GM18868 (cell line): ENCODE data around the gene ZNF547.
A peak's percentile ranks its signal among the peaks of the same experiment; 100 is the strongest.

Experiments
- ATAC-seq: cut with Tn5 transposase; IDR thresholded peaks from one replicate; pipeline ENCODE4 v1.9.1; 2021; ENCODE audit warnings: mild to moderate bottlenecking, moderate library complexity; ENCODE audit not compliant: unreplicated experiment

ZNF547 gene

GRCh38 chr19:57362997-57363687 lies at the start of gene ZNF547, which contains the start of gene TRAPPC2B:
Gene ZNF547 (plus strand): TSS chr19:57363551. CDS start chr19:57368556, 5,005 bp downstream.
Gene TRAPPC2B (plus strand): TSS chr19:57363551. CDS start chr19:57364834, 1,283 bp downstream.
- ATAC-seq: peak; percentile 97

GRCh38 chr19:57314146-57314545 lies 49.2 kb upstream of the ZNF547 start:
- no peak for ATAC-seq

- ATAC-seq: no peak
Observed at GRCh38 chr19:57317503-57317902, 45.8 kb upstream of the ZNF547 start.

- ATAC-seq: no peak
Observed at GRCh38 chr19:57319869-57320179, 43.5 kb upstream of the ZNF547 start.

DNA sequence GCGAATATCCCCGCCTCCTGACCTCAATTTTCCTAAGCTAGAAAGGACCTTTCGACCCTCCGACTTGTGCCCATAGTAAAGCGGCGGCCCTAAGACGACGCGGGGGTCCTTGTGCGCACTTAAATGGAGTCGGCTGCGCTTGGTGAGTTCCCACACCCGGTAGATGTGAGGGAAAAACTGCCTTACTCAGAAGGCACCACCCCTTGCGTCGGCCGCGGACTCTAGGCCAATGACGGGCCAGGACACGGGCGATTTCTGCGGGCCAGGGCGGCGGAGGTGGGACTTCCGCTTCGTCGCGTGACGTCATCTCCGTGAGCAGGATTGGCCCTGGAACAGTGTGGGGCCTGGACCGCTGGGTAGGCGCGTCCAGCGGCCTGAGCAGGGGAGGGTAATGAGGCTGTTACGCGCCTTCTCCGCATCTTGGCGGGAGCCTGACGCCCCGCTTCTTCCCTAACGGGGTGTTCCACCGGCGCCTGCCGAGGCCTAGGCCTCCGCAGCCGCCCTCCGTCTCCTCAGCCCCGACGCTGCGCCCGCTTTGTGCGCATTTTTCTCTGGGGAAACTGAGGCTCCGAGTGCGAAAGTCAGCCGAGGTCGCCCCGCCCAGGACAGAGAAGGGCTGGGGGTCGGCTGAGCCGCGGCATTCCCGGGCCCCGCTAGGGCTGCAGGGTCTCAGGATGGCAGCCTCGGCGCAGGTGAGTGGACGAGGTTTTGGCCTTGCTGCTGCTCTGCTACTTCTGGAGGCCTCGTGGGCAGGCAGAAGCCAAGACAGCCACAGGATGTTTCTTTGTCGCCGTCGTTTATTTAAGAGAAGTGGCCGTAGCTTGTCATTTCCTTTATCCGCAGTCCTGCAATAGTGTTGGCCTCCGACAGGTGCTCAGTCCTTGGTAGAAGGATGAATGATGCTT lies 42.9 kb upstream of the ZNF547 start, which contains the start of gene ZNF543:
Gene ZNF543, plus strand, starts transcription at position 293 of the 905 bp plus-strand sequence. Its CDS starts 382 bp downstream, at position 675.
- ATAC-seq: peak; percentile 98

DNA sequence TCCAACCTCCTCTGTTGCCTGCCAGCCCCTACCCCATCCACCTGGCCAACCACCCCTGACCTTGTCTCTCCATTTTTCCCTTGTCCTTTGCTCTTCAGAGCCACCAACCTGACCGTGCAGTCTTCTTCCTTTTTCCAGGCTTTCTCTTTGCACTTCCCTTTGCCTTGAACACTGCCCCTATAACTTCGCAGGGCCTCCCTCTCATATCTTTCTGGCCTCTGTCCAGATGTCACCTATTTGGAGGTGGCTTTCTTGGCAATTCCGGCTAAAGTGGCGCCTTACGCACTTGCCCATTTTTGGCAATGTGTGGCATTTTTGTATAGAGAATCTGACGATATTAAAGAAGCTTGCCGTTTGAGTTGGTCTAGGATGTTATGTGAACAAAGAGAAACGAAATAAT lies 42.2 kb upstream of the ZNF547 start:
- ATAC-seq: no peak

DNA sequence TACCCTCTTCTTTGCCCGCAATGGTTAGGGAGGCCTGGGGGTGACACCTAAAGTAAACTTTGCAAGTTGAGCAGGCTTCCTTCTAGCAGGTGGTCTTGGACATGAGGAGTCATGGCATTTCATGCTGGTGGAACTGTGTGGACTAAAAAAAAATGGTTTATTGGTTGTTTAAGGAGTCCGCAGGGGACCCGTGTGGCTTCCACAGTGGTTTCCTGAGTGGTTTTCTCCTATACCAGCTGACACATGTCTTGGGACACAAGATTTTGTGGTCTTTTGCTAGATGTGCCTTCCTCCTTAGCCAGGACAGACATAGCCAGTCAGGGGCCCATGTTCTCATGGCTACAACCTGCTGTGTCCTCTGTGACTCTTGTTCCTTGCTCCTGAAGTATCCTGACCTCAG lies 41.6 kb upstream of the ZNF547 start:
- ATAC-seq: no peak

DNA sequence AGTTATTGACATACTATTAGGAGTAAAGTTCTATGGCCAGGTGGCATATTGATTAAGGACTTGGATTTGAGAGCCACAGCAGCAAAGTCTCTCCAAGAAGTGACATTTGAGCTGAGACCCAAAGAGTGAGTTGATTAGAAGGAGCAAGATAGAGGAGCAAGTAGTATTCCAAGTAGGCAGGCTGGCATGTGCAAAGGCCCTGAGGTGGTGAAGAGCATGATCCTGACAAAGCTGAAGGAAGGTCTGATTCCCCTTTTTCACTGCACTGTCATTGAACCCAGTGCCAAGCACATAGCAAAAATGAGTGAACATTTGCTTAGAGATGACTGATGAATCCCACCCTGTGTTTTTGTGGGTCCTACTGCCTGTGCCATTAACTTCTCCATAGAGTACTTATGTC lies 38.4 kb upstream of the ZNF547 start:
- no peak for ATAC-seq

DNA sequence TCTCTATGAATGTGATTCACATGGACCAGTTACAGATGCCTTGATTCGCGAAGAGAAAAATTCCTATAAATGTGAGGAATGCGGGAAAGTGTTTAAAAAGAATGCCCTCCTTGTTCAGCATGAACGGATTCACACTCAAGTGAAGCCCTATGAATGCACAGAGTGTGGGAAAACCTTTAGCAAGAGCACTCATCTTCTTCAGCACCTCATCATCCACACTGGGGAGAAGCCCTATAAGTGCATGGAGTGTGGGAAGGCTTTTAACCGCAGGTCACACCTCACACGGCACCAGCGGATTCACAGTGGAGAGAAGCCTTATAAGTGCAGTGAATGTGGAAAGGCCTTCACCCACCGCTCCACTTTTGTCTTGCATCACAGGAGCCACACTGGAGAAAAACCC lies 35.4 kb upstream of the ZNF547 start:
- ATAC-seq: no peak

GRCh38 chr19:57334191-57334590 lies 29.2 kb upstream of the ZNF547 start:
- ATAC-seq: no peak

GRCh38 chr19:57338877-57339276 lies 24.5 kb upstream of the ZNF547 start:
- ATAC-seq: no peak

- ATAC-seq: no peak
Observed at GRCh38 chr19:57342582-57342981, 20.8 kb upstream of the ZNF547 start.

- no peak for ATAC-seq
Observed at GRCh38 chr19:57348136-57348535, 15.2 kb upstream of the ZNF547 start.

DNA sequence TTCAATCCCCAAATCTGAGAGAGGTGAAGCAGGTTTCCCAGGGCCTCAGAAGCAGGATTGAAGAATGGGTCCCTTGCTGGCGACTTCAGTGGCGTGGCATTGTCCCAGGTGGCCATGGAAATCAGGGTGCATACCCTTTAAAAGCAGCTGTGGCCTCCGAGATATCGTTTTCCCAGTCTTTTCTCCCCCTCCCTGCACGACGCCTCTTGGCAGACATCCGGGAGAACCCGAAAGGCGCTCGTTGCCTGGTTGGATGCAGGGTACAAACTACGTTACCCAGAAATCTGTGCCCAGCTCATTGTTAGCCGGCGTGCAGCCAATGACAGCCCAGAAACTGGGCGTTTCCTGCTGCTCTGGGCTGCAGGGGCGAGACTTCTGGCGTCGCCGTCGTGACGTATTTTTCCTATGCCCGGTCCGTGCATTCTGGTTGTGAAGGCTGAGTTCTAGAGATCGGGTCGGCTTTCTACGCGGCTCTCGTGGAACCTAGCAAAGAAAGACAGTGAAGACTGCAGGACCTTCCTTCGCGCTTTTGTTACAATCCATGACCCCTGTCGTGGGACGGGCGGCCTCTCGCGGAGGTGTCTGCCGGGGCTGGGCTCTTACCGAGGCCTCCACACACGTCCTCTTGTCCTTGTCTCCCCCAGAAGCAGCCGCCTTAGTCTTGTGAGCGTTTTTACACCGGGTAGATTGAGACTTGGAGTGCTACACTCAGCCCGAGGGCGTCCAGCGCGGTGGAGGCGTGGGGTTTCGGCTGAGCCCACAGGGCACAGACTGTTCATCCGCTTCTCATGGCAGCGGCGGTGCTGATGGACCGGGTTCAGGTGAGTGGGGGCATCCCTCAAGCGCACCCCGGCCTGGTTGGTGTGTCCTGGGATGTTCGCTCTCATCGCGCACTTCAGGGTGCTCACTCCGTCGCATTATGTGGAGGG lies 12.2 kb upstream of the ZNF547 start, which contains the start of gene ZNF304:
Gene ZNF304, plus strand, starts transcription at position 395 of the 929 bp plus-strand sequence. Its CDS starts 394 bp downstream, at position 789.
- ATAC-seq: peak; percentile 98

DNA sequence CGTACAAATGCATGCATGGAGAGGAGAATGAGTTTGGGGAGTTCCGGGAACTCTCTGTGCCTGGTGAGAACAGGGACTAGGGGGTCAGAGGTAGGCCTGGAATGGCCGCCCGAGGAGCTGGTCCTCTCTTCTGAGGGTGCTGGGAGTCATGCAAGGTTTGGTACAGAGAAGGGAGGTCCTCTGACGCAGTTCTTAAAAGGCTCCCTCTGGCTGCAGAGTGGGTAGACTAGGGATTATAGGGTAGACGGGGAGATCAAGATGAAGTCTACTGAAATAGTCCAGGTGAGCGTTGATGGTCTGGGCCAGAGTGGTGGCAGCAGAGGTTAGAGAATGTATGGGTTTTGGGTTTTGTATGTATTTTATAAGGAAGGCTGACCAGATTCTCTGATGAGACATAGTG lies 11.5 kb upstream of the ZNF547 start:
- ATAC-seq: no peak

DNA sequence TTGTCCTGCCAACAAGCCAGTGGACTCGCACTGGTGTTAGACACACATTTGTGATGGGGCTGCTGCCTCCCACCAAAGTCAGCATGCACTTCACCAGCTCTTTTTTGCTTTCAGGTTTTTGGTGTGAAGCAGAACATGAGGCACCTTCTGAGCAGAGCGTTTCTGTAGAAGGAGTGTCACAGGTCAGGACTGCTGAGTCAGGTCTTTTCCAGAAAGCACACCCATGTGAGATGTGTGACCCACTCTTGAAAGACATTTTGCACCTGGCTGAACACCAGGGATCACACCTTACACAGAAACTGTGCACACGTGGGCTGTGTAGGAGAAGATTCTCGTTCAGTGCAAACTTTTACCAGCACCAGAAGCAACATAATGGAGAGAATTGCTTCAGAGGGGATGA lies 7.4 kb upstream of the ZNF547 start:
- no peak for ATAC-seq

- ATAC-seq: no peak
Observed at GRCh38 chr19:57357406-57357805, 5.9 kb upstream of the ZNF547 start.

DNA sequence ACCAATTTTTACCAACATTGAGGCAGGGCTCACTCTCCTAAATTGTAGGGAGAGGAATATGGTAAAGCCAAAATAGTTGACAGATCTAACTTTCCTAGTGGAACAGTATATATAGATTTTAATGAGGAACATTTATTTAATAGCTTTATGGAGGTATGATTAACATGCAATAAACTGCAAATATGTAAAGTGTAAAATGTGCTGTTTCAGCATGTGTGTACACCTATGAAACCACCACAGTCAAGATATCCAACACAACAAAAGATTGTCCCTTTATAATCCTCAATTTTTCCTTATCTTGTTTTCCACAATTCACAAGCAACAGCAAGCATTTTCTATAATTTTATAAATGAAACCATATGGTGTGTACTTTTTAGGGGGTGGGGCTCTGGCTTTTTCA lies 4.1 kb upstream of the ZNF547 start:
- no peak for ATAC-seq

DNA sequence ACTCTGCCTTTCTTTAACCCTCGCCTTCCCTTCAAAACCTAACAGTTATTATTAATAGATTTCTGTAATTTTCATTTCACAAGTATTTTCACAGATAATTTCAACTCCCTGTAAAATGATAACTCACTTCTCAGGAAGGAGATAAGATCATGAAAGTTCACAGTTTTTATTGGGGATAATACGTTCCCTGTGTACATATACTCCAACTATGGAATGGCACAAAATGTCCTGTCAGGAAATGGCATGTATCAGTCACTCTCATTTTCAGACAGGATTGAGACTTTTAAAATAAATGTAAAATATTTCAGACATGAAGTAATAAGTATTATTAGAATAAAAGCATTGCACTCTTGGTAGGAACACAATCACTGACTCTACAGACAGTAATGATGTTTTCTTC lies 932 bp upstream of the ZNF547 start:
- ATAC-seq: no peak

DNA sequence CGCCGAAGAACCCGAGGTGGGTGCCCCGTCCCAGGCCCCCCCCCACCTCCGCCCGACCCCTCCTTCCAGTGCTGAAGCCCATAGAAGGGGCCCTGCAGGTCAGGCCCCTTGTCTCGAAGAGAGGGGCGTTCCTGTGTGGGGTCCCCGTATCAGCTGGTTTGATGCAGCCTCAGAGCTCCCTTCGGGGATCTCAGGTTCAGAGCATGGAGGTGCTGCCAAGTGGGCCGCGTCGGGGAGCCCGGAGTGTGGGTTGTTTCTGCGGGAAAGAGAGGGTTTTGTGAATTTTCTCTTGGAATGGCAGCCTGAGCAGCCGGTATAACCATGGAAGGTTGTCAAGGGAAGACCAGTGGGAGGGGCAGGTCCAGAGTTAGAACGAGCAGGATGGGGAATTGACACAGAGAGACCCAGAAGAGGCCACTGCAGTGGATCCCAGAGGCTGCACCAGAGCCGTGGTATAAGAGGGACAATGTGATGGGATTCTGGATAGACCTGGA lies 384 bp downstream of the ZNF547 start:
- peak; percentile 24 for ATAC-seq

- ATAC-seq: no peak
Observed at GRCh38 chr19:57366776-57367175, 3.4 kb downstream of the ZNF547 start.
